Liver (tissue), 9 donors: ENCODE results near the gene CCDC12. TPM values are rescaled to one million over a fixed set of nuclear protein-coding genes. Genes with fewer than 3 reads are reported as not detected.

Experiments
- DNase-seq: peaks from one replicate; pipeline ENCODE4 v3.0.0-alpha.2; 2017; ENCODE audit warnings: low spot score
- H3K27ac ChIP-seq, 2 donors: one replicate each; pipeline ENCODE4 v1.7.0; 2013; ENCODE audit warnings: inconsistent platforms in 2 of 2, low read length in 2 of 2, control low read depth in 1 of 2, low read depth in 1 of 2, mild to moderate bottlenecking in 1 of 2
- H3K27me3 ChIP-seq, 4 donors: one replicate each; pipeline versions ENCODE4 v1.6.1 to v1.7.0; 2013; ENCODE audit warnings: low read length in 3 of 4, inconsistent platforms in 1 of 4, mild to moderate bottlenecking in 1 of 4, moderate library complexity in 1 of 4; ENCODE audit not compliant: control insufficient read depth in 4 of 4, insufficient read depth in 4 of 4
- H3K36me3 ChIP-seq, 4 donors: one replicate each; pipeline versions ENCODE4 v1.6.1 to v1.7.0; 2013; ENCODE audit warnings: low read length in 3 of 4, mild to moderate bottlenecking in 3 of 4, low read depth in 1 of 4, moderate library complexity in 1 of 4; ENCODE audit not compliant: control insufficient read depth in 4 of 4, insufficient read depth in 3 of 4
- H3K4me1 ChIP-seq, 4 donors: one replicate each; pipeline versions ENCODE4 v1.6.1 to v1.7.0; 2013; ENCODE audit warnings: low read length in 3 of 4, mild to moderate bottlenecking in 3 of 4, moderate library complexity in 1 of 4; ENCODE audit not compliant: control insufficient read depth in 4 of 4, insufficient read depth in 4 of 4
- H3K4me3 ChIP-seq, 3 donors: one replicate each; pipeline versions ENCODE4 v1.6.1 to v1.7.0; 2013; ENCODE audit warnings: low read length in 3 of 3, control low read depth in 1 of 3, low read depth in 1 of 3, mild to moderate bottlenecking in 1 of 3
- H3K9ac ChIP-seq, 2 donors: one replicate each; pipeline ENCODE4 v1.7.0; 2013; ENCODE audit warnings: low read length in 2 of 2, mild to moderate bottlenecking in 2 of 2, moderate library complexity in 2 of 2, control low read depth in 1 of 2, low read depth in 1 of 2
- H3K9me3 ChIP-seq, 4 donors: one replicate each; pipeline versions ENCODE4 v1.6.1 to v1.7.0; 2013; ENCODE audit warnings: low read length in 3 of 4; ENCODE audit not compliant: control insufficient read depth in 4 of 4
- CTCF ChIP-seq: fragments of 150-350 bp; IDR thresholded peaks from 2 replicates; pipeline ENCODE4 v1.5.1; 2017; ENCODE audit warnings: improper control_type of control experiment, low read depth, low read length; ENCODE audit not compliant: missing input control
- EGR1 ChIP-seq, 2 donors: IDR thresholded peaks; 2 replicates each; pipeline ENCODE4 v1.6.1; 2016 to 2018; ENCODE audit warnings: antibody characterized with exemption in 2 of 2, low read depth in 2 of 2
- FOXA1 ChIP-seq: IDR thresholded peaks from 2 replicates; pipeline ENCODE4 v1.6.1; 2016; ENCODE audit warnings: antibody characterized with exemption
- FOXA2 ChIP-seq: IDR thresholded peaks from 2 replicates; pipeline ENCODE4 v1.6.1; 2016; ENCODE audit warnings: antibody characterized with exemption
- GABPA ChIP-seq, 2 donors: IDR thresholded peaks in 1 of 2; conservative IDR thresholded peaks in 1 of 2; 2 replicates each; pipeline ENCODE4 v1.6.1; 2016; ENCODE audit warnings: antibody characterized with exemption in 2 of 2, mild to moderate bottlenecking in 1 of 2, moderate library complexity in 1 of 2
- HNF4A ChIP-seq, 2 donors: conservative IDR thresholded peaks; 2 replicates each; pipeline ENCODE4 v1.6.1; 2016; ENCODE audit warnings: antibody characterized with exemption in 2 of 2, mild to moderate bottlenecking in 2 of 2
- HNF4G ChIP-seq: IDR thresholded peaks from 2 replicates; pipeline ENCODE4 v1.6.1; 2016; ENCODE audit warnings: antibody characterized with exemption
- JUND ChIP-seq, 2 donors: IDR thresholded peaks; 2 replicates each; pipeline ENCODE4 v1.6.1; 2016; ENCODE audit warnings: antibody characterized with exemption in 2 of 2
- NR2F2 ChIP-seq: IDR thresholded peaks from 2 replicates; pipeline ENCODE4 v1.6.1; 2016; ENCODE audit warnings: antibody characterized with exemption
- RAD21 ChIP-seq, 2 donors: IDR thresholded peaks; 2 replicates each; pipeline ENCODE4 v1.6.1; 2016; ENCODE audit warnings: antibody characterized with exemption in 2 of 2, mild to moderate bottlenecking in 2 of 2
- REST ChIP-seq: IDR thresholded peaks from 2 replicates; pipeline ENCODE4 v1.6.1; 2016; ENCODE audit warnings: antibody characterized with exemption, mild to moderate bottlenecking
- RXRA ChIP-seq, 2 donors: IDR thresholded peaks; 2 replicates each; pipeline ENCODE4 v1.6.1; 2017 to 2018; ENCODE audit warnings: antibody characterized with exemption in 2 of 2, mild to moderate bottlenecking in 1 of 2
- SP1 ChIP-seq: IDR thresholded peaks from 2 replicates; pipeline ENCODE4 v1.6.1; 2018; ENCODE audit warnings: antibody characterized with exemption, mild to moderate bottlenecking
- TAF1 ChIP-seq: conservative IDR thresholded peaks from 2 replicates; pipeline ENCODE4 v1.6.1; 2016; ENCODE audit warnings: antibody characterized with exemption, mild to moderate bottlenecking
- YY1 ChIP-seq: IDR thresholded peaks from 2 replicates; pipeline ENCODE4 v1.6.1; 2016; ENCODE audit warnings: antibody characterized with exemption, mild to moderate bottlenecking
- ZBTB33 ChIP-seq: IDR thresholded peaks from 2 replicates; pipeline ENCODE4 v1.6.1; 2016; ENCODE audit warnings: antibody characterized with exemption
- WGBS: extraction: QIAGEN DNeasy Blood & Tissue Kit; methylation state at CpG from one replicate; pipeline ENCODE4 v1.1.7; 2013; 5-methylcytosine and 5-hydroxymethylcytosine counted together
- polyA plus RNA-seq, 2 donors: library from polyadenylated mRNA; stranded (reverse) in 1 of 2; unstranded in 1 of 2; fragments of 200-250 nt in 1 of 2; fragments of >200 nt in 1 of 2; fragmentation: Nextera tagmentation in 1 of 2; extraction: Ambion mirVana in 1 of 2; gene quantifications; one replicate each; pipeline versions ENCODE4 v1.2.1 to v1.2.3, GENCODE V29; 2013 to 2015
- total RNA-seq, 2 donors: library from RNA; depleted of rRNA; stranded (reverse); fragments of >200 nt; gene quantifications; one replicate each; pipeline ENCODE4 v1.2.3, GENCODE V29; 2014
- TF ChIP-seq, protein P1 (sequence below): IDR thresholded peaks from 2 replicates; pipeline ENCODE4 v1.6.1; 2016; ENCODE audit warnings: antibody characterized with exemption
- TF ChIP-seq, protein P2 (sequence below): IDR thresholded peaks from 2 replicates; pipeline ENCODE4 v1.6.1; 2016; ENCODE audit warnings: antibody characterized with exemption
- donor health status: healthy.
- donor health status: healthy.
- donor health status: healthy.
- donor health status: healthy.
- donor health status: healthy.

The CCDC12 gene
- total and polyA plus RNA-seq, 4 donors = 8.5 to 35.1 (median 26.6) TPM

- Histone ChIP-seq H3K27ac (no peak overlapping the region), H3K36me3 (peaks cover 0 to 5% (median 3%) of the 10 kb centered on the region in 4 donors), H3K9me3 (no peaks in the 10 kb centered on the region), H3K9ac (no peak overlapping the region), H3K4me3 (no peak overlapping the region), H3K4me1 (peaks cover 1 to 33% (median 20%) of the 10 kb centered on the region in 4 donors), H3K27me3 (no peaks in the 10 kb centered on the region)
- no peak for DNase-seq
- WGBS = 92% methylated on average over 10 of the region's 10 CpGs
- TF ChIP-seq CTCF = no peak
- TF ChIP-seq SP1 = no peak
- no peak for TF ChIP-seq FOXA2
- TF ChIP-seq RXRA (IDR thresholded peaks at IDR 0.05) = no peak
- TF ChIP-seq NR2F2 = no peak
- no peak for TF ChIP-seq JUND (IDR thresholded peaks at IDR 0.05)
- no peak for TF ChIP-seq ZBTB33
- TF ChIP-seq REST = no peak
- TF ChIP-seq, protein P1, sequence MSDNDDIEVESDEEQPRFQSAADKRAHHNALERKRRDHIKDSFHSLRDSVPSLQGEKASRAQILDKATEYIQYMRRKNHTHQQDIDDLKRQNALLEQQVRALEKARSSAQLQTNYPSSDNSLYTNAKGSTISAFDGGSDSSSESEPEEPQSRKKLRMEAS = no peak
- TF ChIP-seq FOXA1 = no peak
- TF ChIP-seq RAD21 (IDR thresholded peaks at IDR 0.05) = no peak
- TF ChIP-seq YY1 = no peak
- TF ChIP-seq HNF4G = no peak
- TF ChIP-seq, protein P2, sequence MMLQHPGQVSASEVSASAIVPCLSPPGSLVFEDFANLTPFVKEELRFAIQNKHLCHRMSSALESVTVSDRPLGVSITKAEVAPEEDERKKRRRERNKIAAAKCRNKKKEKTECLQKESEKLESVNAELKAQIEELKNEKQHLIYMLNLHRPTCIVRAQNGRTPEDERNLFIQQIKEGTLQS = no peak
- TF ChIP-seq HNF4A (conservative IDR thresholded peaks at IDR 0.05) = no peak
- TF ChIP-seq EGR1 (IDR thresholded peaks at IDR 0.05; ENCODE audit: low read depth in 2 of 2) = no peak
- TF ChIP-seq GABPA (IDR thresholded peaks at IDR 0.05 in 1 of 2, conservative IDR thresholded peaks at IDR 0.05 in 1 of 2) = no peak
- TF ChIP-seq TAF1 = no peak
Observed at GRCh38 chr3:47012342-47013230, 36.0 kb upstream of the CCDC12 start.
